Fibroblast of lung (primary cell): Measurements from ENCODE around the gene OPN1MW3. TPM values are rescaled to one million over a fixed set of nuclear protein-coding genes. Genes with fewer than 3 reads are reported as not detected.
"Not testable (repeated sequence)": the region's sequence is repeated elsewhere in the genome, so short reads cannot be mapped to it uniquely, and the experiment has no call there.

Experiments
- DNase-seq, 2 donors: peaks; one replicate each; pipeline versions ENCODE4 v3.0.0 to v3.0.0-alpha.2; 2010; ENCODE audit warnings: low read depth in 2 of 2
- H2AFZ ChIP-seq: 2 replicates; pipeline ENCODE4 v1.5.1; 2012; ENCODE audit warnings: low read length, control low read depth, inconsistent platforms
- H3K27ac ChIP-seq: 2 replicates; pipeline ENCODE4 v1.5.1; 2011; ENCODE audit warnings: low read length, control low read depth; ENCODE audit not compliant: insufficient read depth
- H3K27me3 ChIP-seq: 2 replicates; pipeline ENCODE4 v1.5.1; 2011; ENCODE audit warnings: mild to moderate bottlenecking, low read length; ENCODE audit not compliant: control insufficient read depth, insufficient read depth
- H3K36me3 ChIP-seq: 2 replicates; pipeline ENCODE4 v1.5.1; 2011; ENCODE audit warnings: low read length; ENCODE audit not compliant: control insufficient read depth, insufficient read depth
- H3K4me1 ChIP-seq: 2 replicates; pipeline ENCODE4 v1.5.1; 2011; ENCODE audit warnings: low read length; ENCODE audit not compliant: control insufficient read depth, insufficient read depth; ENCODE audit errors: extremely low read depth
- H3K4me2 ChIP-seq: 2 replicates; pipeline ENCODE4 v1.5.1; 2011; ENCODE audit warnings: low read length, control low read depth; ENCODE audit not compliant: insufficient read depth; ENCODE audit errors: extremely low read depth
- H3K4me3 ChIP-seq, 4 experiments: fragments of 200-600 bp in 1 of 4; sonication (generic) in 1 of 4; replicated peaks in 1 of 4; 2 replicates each; pipeline ENCODE4 v1.5.1; 2011 to 2016; ENCODE audit warnings: low read length in 4 of 4, low read depth in 3 of 4, mild to moderate bottlenecking in 3 of 4, control low read depth in 2 of 4, inconsistent platforms in 1 of 4, mixed read lengths in 1 of 4; ENCODE audit not compliant: insufficient read depth in 1 of 4; ENCODE audit errors: control extremely low read depth in 1 of 4
- H3K79me2 ChIP-seq: 2 replicates; pipeline ENCODE4 v1.5.1; 2012; ENCODE audit warnings: mild to moderate bottlenecking, low read length, inconsistent platforms; ENCODE audit not compliant: control insufficient read depth, insufficient read depth
- H3K9ac ChIP-seq: 2 replicates; pipeline ENCODE4 v1.5.1; 2011; ENCODE audit warnings: mild to moderate bottlenecking, low read length, control low read depth; ENCODE audit not compliant: insufficient read depth
- H3K9me3 ChIP-seq: 2 replicates; pipeline ENCODE4 v1.5.1; 2012; ENCODE audit warnings: low read depth, low read length; ENCODE audit not compliant: control insufficient read depth, insufficient read depth
- H4K20me1 ChIP-seq: 2 replicates; pipeline ENCODE4 v1.5.1; 2011; ENCODE audit warnings: low read length; ENCODE audit not compliant: control insufficient read depth, insufficient read depth; ENCODE audit errors: extremely low read depth
- polyA plus RNA-seq, 2 donors: library from polyadenylated mRNA; depleted of rRNA in 1 of 2; stranded (reverse) in 1 of 2; unstranded in 1 of 2; fragments of >200 nt; gene quantifications; 2 replicates each; pipeline ENCODE4 v1.2.1, GENCODE V29; 2011 to 2012; ENCODE audit warnings: missing spikeins in 1 of 2
- total RNA-seq: library from RNA; depleted of rRNA; stranded (reverse); fragments of >200 nt; gene quantifications from 2 replicates; pipeline ENCODE4 v1.2.1, GENCODE V29; 2014

Gene OPN1MW3
- total and polyA plus RNA-seq, 2 donors (not counting 1 experiment from before 2014, with no cell fraction given): not detected

- not testable (repeated sequence) for H3K4me3 ChIP-seq, H3K36me3 ChIP-seq, H3K27me3 ChIP-seq, H3K79me2 ChIP-seq, H3K9ac ChIP-seq, H3K4me2 ChIP-seq, H3K4me1 ChIP-seq, H3K9me3 ChIP-seq, DNase-seq, H3K27ac ChIP-seq, H2AFZ ChIP-seq, H4K20me1 ChIP-seq
Measured at GRCh38 chrX:154263072-154263471, 5.7 kb downstream of the OPN1MW3 start.

- H3K4me1 ChIP-seq, H3K9me3 ChIP-seq, H3K9ac ChIP-seq, DNase-seq, H3K36me3 ChIP-seq, H4K20me1 ChIP-seq, H3K79me2 ChIP-seq, H3K4me2 ChIP-seq, H3K27me3 ChIP-seq, H2AFZ ChIP-seq, H3K4me3 ChIP-seq, H3K27ac ChIP-seq: not testable (repeated sequence)
Measured at GRCh38 chrX:154269245-154269644, 11.9 kb downstream of the OPN1MW3 start.

- H3K4me1 ChIP-seq, H2AFZ ChIP-seq, H3K27me3 ChIP-seq, DNase-seq, H3K4me3 ChIP-seq, H3K79me2 ChIP-seq, H3K27ac ChIP-seq, H3K9me3 ChIP-seq, H3K36me3 ChIP-seq, H4K20me1 ChIP-seq, H3K4me2 ChIP-seq, H3K9ac ChIP-seq: not testable (repeated sequence)
Measured at GRCh38 chrX:154284489-154285338, 27.3 kb downstream of the OPN1MW3 start.

GRCh38 chrX:154286406-154286805 is 29.0 kb downstream of the OPN1MW3 start:
- not testable (repeated sequence) for DNase-seq, H4K20me1 ChIP-seq, H2AFZ ChIP-seq, H3K27ac ChIP-seq, H3K9me3 ChIP-seq, H3K79me2 ChIP-seq, H3K4me1 ChIP-seq, H3K4me3 ChIP-seq, H3K27me3 ChIP-seq, H3K4me2 ChIP-seq, H3K36me3 ChIP-seq, H3K9ac ChIP-seq
